Liver (tissue), 9 donors: ENCODE data around the gene ARHGAP29. TPM values are rescaled to one million over a fixed set of nuclear protein-coding genes. Genes with fewer than 3 reads are reported as not detected.
"Not testable (repeated sequence)": the region's sequence is repeated elsewhere in the genome, so short reads cannot be mapped to it uniquely, and the experiment has no call there.

ENCODE experiments used
- DNase-seq: peaks from one replicate; pipeline ENCODE4 v3.0.0-alpha.2; 2017; ENCODE audit warnings: low spot score
- H3K27ac ChIP-seq, 2 donors: one replicate each; pipeline ENCODE4 v1.7.0; 2013; ENCODE audit warnings: inconsistent platforms in 2 of 2, low read length in 2 of 2, control low read depth in 1 of 2, low read depth in 1 of 2, mild to moderate bottlenecking in 1 of 2
- H3K27me3 ChIP-seq, 4 donors: one replicate each; pipeline versions ENCODE4 v1.6.1 to v1.7.0; 2013; ENCODE audit warnings: low read length in 3 of 4, inconsistent platforms in 1 of 4, mild to moderate bottlenecking in 1 of 4, moderate library complexity in 1 of 4; ENCODE audit not compliant: control insufficient read depth in 4 of 4, insufficient read depth in 4 of 4
- H3K36me3 ChIP-seq, 4 donors: one replicate each; pipeline versions ENCODE4 v1.6.1 to v1.7.0; 2013; ENCODE audit warnings: low read length in 3 of 4, mild to moderate bottlenecking in 3 of 4, low read depth in 1 of 4, moderate library complexity in 1 of 4; ENCODE audit not compliant: control insufficient read depth in 4 of 4, insufficient read depth in 3 of 4
- H3K4me1 ChIP-seq, 4 donors: one replicate each; pipeline versions ENCODE4 v1.6.1 to v1.7.0; 2013; ENCODE audit warnings: low read length in 3 of 4, mild to moderate bottlenecking in 3 of 4, moderate library complexity in 1 of 4; ENCODE audit not compliant: control insufficient read depth in 4 of 4, insufficient read depth in 4 of 4
- H3K4me3 ChIP-seq, 3 donors: one replicate each; pipeline versions ENCODE4 v1.6.1 to v1.7.0; 2013; ENCODE audit warnings: low read length in 3 of 3, control low read depth in 1 of 3, low read depth in 1 of 3, mild to moderate bottlenecking in 1 of 3
- H3K9ac ChIP-seq, 2 donors: one replicate each; pipeline ENCODE4 v1.7.0; 2013; ENCODE audit warnings: low read length in 2 of 2, mild to moderate bottlenecking in 2 of 2, moderate library complexity in 2 of 2, control low read depth in 1 of 2, low read depth in 1 of 2
- H3K9me3 ChIP-seq, 4 donors: one replicate each; pipeline versions ENCODE4 v1.6.1 to v1.7.0; 2013; ENCODE audit warnings: low read length in 3 of 4; ENCODE audit not compliant: control insufficient read depth in 4 of 4
- CTCF ChIP-seq: fragments of 150-350 bp; IDR thresholded peaks from 2 replicates; pipeline ENCODE4 v1.5.1; 2017; ENCODE audit warnings: improper control_type of control experiment, low read depth, low read length; ENCODE audit not compliant: missing input control
- FOXA2 ChIP-seq: IDR thresholded peaks from 2 replicates; pipeline ENCODE4 v1.6.1; 2016; ENCODE audit warnings: antibody characterized with exemption
- HNF4A ChIP-seq, 2 donors: conservative IDR thresholded peaks; 2 replicates each; pipeline ENCODE4 v1.6.1; 2016; ENCODE audit warnings: antibody characterized with exemption in 2 of 2, mild to moderate bottlenecking in 2 of 2
- HNF4G ChIP-seq: IDR thresholded peaks from 2 replicates; pipeline ENCODE4 v1.6.1; 2016; ENCODE audit warnings: antibody characterized with exemption
- JUND ChIP-seq, 2 donors: IDR thresholded peaks; 2 replicates each; pipeline ENCODE4 v1.6.1; 2016; ENCODE audit warnings: antibody characterized with exemption in 2 of 2
- NR2F2 ChIP-seq: IDR thresholded peaks from 2 replicates; pipeline ENCODE4 v1.6.1; 2016; ENCODE audit warnings: antibody characterized with exemption
- RAD21 ChIP-seq, 2 donors: IDR thresholded peaks; 2 replicates each; pipeline ENCODE4 v1.6.1; 2016; ENCODE audit warnings: antibody characterized with exemption in 2 of 2, mild to moderate bottlenecking in 2 of 2
- RXRA ChIP-seq, 2 donors: IDR thresholded peaks; 2 replicates each; pipeline ENCODE4 v1.6.1; 2017 to 2018; ENCODE audit warnings: antibody characterized with exemption in 2 of 2, mild to moderate bottlenecking in 1 of 2
- TAF1 ChIP-seq: conservative IDR thresholded peaks from 2 replicates; pipeline ENCODE4 v1.6.1; 2016; ENCODE audit warnings: antibody characterized with exemption, mild to moderate bottlenecking
- WGBS: extraction: QIAGEN DNeasy Blood & Tissue Kit; methylation state at CpG from one replicate; pipeline ENCODE4 v1.1.7; 2013; 5-methylcytosine and 5-hydroxymethylcytosine counted together
- polyA plus RNA-seq, 2 donors: library from polyadenylated mRNA; stranded (reverse) in 1 of 2; unstranded in 1 of 2; fragments of 200-250 nt in 1 of 2; fragments of >200 nt in 1 of 2; fragmentation: Nextera tagmentation in 1 of 2; extraction: Ambion mirVana in 1 of 2; gene quantifications; one replicate each; pipeline versions ENCODE4 v1.2.1 to v1.2.3, GENCODE V29; 2013 to 2015
- total RNA-seq, 2 donors: library from RNA; depleted of rRNA; stranded (reverse); fragments of >200 nt; gene quantifications; one replicate each; pipeline ENCODE4 v1.2.3, GENCODE V29; 2014
- TF ChIP-seq, protein P1 (sequence below): IDR thresholded peaks from 2 replicates; pipeline ENCODE4 v1.6.1; 2016; ENCODE audit warnings: antibody characterized with exemption, mild to moderate bottlenecking
- TF ChIP-seq, protein P2 (sequence below): IDR thresholded peaks from 2 replicates; pipeline ENCODE4 v1.6.1; 2016; ENCODE audit warnings: antibody characterized with exemption
- donor health status: healthy.
- donor health status: healthy.
- donor health status: healthy.
- donor health status: healthy.
- donor health status: healthy.

The ARHGAP29 gene
- total and polyA plus RNA-seq, 4 donors, result 8.3 to 27.7 (median 13.2) TPM

GRCh38 chr1:94154989-94155388 is 82.4 kb downstream of the ARHGAP29 start:
- Histone ChIP-seq H3K9me3 (no peaks in the 10 kb centered on the region), H3K27ac (no peak overlapping the region), H3K9ac (no peak overlapping the region), H3K4me1 (no peaks in the 10 kb centered on the region), H3K4me3 (no peak overlapping the region), H3K27me3 (no peaks in the 10 kb centered on the region), H3K36me3 (no peaks in the 10 kb centered on the region)
- 91% methylated on average over 1 of the region's 1 CpG for WGBS
- TF ChIP-seq HNF4G (no peak), NR2F2 (peak; percentile 29)
- DNase-seq, result no peak

- H3K9me3 ChIP-seq, result no peaks in the 10 kb centered on the region
- 83% methylated on average over 1 of the region's 1 CpG for WGBS
- TF ChIP-seq FOXA2 (no peak), CTCF (no peak), RXRA (IDR thresholded peaks at IDR 0.05) (no peak), RAD21 (IDR thresholded peaks at IDR 0.05) (no peak), TAF1 (no peak), HNF4G (no peak), HNF4A (conservative IDR thresholded peaks at IDR 0.05) (no peak), JUND (IDR thresholded peaks at IDR 0.05) (no peak), NR2F2 (no peak)
- TF ChIP-seq, protein P1, sequence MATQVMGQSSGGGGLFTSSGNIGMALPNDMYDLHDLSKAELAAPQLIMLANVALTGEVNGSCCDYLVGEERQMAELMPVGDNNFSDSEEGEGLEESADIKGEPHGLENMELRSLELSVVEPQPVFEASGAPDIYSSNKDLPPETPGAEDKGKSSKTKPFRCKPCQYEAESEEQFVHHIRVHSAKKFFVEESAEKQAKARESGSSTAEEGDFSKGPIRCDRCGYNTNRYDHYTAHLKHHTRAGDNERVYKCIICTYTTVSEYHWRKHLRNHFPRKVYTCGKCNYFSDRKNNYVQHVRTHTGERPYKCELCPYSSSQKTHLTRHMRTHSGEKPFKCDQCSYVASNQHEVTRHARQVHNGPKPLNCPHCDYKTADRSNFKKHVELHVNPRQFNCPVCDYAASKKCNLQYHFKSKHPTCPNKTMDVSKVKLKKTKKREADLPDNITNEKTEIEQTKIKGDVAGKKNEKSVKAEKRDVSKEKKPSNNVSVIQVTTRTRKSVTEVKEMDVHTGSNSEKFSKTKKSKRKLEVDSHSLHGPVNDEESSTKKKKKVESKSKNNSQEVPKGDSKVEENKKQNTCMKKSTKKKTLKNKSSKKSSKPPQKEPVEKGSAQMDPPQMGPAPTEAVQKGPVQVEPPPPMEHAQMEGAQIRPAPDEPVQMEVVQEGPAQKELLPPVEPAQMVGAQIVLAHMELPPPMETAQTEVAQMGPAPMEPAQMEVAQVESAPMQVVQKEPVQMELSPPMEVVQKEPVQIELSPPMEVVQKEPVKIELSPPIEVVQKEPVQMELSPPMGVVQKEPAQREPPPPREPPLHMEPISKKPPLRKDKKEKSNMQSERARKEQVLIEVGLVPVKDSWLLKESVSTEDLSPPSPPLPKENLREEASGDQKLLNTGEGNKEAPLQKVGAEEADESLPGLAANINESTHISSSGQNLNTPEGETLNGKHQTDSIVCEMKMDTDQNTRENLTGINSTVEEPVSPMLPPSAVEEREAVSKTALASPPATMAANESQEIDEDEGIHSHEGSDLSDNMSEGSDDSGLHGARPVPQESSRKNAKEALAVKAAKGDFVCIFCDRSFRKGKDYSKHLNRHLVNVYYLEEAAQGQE, result no peak
- TF ChIP-seq, protein P2, sequence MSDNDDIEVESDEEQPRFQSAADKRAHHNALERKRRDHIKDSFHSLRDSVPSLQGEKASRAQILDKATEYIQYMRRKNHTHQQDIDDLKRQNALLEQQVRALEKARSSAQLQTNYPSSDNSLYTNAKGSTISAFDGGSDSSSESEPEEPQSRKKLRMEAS, result no peak
Measured at GRCh38 chr1:94153133-94153532, 84.3 kb downstream of the ARHGAP29 start.

DNA sequence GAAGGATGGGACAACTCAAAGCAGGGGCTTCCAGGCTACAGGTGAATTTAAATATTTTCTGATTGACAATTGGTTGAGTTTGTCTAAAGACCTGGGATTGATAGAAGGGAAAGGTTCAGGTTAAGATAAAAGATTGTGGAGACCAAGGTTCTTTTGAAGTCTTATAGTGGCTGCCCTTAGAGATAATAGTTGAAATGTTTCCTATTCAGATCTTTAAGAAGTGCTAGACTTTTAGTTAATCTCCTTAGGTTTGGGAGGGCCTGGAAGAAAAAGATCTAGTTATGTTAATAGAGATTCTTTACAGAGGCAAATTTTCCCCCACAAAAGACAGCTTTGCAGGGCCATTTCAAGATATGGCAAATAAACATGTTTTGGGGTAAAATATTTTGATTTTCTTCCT is 88.2 kb downstream of the ARHGAP29 start:
- H3K4me1 ChIP-seq, H3K27ac ChIP-seq, H3K4me3 ChIP-seq, DNase-seq, H3K9me3 ChIP-seq, H3K36me3 ChIP-seq, H3K27me3 ChIP-seq, H3K9ac ChIP-seq: not testable (repeated sequence)

More at GRCh38 chr1:94153133-94153532, 84.3 kb downstream of the ARHGAP29 start:
- Histone ChIP-seq H3K4me1 (no peaks in the 10 kb centered on the region), H3K27ac (no peak overlapping the region), H3K36me3 (no peaks in the 10 kb centered on the region), H3K4me3 (no peak overlapping the region), H3K9ac (no peak overlapping the region), H3K27me3 (no peaks in the 10 kb centered on the region)
- DNase-seq, result no peak
